ENCODE results near the gene CALN1. TPM values are rescaled to one million over a fixed set of nuclear protein-coding genes. Genes with fewer than 3 reads are reported as not detected.

The CALN1 gene
- total RNA-seq, 1 experiment from 2014 or later, result 0.05 TPM

DNA sequence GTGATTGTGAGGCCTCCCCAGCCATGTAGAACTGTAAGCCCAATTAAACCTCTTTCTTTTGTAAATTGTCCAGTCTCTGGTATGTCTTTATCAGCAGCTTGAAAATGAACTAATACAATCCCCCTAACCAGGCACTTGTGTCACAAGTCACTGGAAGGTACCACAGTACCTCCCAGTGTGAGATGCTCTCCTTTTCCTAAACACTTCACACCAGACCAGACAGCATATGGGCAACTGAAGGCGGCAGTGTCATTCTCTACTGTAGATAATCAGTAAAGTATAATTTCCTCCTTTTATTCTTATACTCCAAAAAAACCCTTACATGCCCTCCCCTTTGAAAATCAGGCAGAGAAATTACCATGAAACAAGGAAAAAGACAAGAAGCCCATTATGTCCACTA, 113.2 kb downstream of the CALN1 start:
- CTCF ChIA-PET, result interaction anchor here (0.7 kb wide), 1 partner anchor 56 kb away, joined by 4 read pairs; no protein-coding TSS in a partner anchor

DNA sequence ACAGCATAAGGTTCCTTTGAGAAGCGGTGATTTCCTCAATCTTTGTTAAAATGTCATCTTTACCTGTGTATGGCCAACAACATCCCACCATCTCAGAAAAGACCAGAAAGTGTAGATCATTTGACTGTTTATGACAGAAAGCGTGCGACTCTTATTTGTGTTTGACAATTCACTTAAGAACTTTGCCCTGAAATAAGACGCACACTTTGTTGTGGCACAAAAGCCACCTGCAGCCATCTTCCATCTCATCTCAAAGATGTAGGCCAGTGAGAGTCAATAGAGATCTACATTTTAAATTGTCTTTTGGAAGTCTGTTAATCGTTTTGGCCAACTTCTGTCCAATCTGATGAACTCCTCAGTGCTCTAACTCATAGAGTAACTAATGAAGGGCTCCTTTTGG, 114.0 kb downstream of the CALN1 start:
- Histone ChIP-seq H3K4me3 (ENCODE audit: low read depth in 2 of 2, low read length in 2 of 2) (no peak overlapping the region), H3K27ac (ENCODE audit: low read length) (no peak overlapping the region), H3K36me3 (ENCODE audit: control insufficient read depth, insufficient read depth, low read length) (no peaks in the 10 kb centered on the region), H3K27me3 (ENCODE audit: control insufficient read depth, insufficient read depth, low read length) (peaks cover 8% of the 10 kb centered on the region), H3K9me3 (ENCODE audit: control insufficient read depth, insufficient read depth, low read depth, low read length) (no peaks in the 10 kb centered on the region), H3K4me1 (ENCODE audit: control insufficient read depth, insufficient read depth, low read length) (no peaks in the 10 kb centered on the region)
- no TSS peak for BruUV-seq (replicated peaks)
- POLR2A ChIA-PET, result no interaction called here
- ATAC-seq (no peak), DNase-seq (ENCODE audit: low read depth, low spot score) (no peak)
- CTCF ChIA-PET, result no interaction called here
- intact Hi-C loops (cut with micrococcal nuclease; ENCODE audit: unreplicated experiment) (no loop called here), in situ Hi-C loops (cut with HindIII; ENCODE audit: low pct_unique_long_range_greater_than_20kb, low sequenced_read_pairs) (no loop called here)
- TF ChIP-seq, protein P1, sequence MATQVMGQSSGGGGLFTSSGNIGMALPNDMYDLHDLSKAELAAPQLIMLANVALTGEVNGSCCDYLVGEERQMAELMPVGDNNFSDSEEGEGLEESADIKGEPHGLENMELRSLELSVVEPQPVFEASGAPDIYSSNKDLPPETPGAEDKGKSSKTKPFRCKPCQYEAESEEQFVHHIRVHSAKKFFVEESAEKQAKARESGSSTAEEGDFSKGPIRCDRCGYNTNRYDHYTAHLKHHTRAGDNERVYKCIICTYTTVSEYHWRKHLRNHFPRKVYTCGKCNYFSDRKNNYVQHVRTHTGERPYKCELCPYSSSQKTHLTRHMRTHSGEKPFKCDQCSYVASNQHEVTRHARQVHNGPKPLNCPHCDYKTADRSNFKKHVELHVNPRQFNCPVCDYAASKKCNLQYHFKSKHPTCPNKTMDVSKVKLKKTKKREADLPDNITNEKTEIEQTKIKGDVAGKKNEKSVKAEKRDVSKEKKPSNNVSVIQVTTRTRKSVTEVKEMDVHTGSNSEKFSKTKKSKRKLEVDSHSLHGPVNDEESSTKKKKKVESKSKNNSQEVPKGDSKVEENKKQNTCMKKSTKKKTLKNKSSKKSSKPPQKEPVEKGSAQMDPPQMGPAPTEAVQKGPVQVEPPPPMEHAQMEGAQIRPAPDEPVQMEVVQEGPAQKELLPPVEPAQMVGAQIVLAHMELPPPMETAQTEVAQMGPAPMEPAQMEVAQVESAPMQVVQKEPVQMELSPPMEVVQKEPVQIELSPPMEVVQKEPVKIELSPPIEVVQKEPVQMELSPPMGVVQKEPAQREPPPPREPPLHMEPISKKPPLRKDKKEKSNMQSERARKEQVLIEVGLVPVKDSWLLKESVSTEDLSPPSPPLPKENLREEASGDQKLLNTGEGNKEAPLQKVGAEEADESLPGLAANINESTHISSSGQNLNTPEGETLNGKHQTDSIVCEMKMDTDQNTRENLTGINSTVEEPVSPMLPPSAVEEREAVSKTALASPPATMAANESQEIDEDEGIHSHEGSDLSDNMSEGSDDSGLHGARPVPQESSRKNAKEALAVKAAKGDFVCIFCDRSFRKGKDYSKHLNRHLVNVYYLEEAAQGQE (IDR thresholded peaks at IDR 0.05; ENCODE audit: insufficient read depth in 1 of 2, low read depth in 2 of 2, low read length in 1 of 2), result no peak
- TF ChIP-seq, protein P2, sequence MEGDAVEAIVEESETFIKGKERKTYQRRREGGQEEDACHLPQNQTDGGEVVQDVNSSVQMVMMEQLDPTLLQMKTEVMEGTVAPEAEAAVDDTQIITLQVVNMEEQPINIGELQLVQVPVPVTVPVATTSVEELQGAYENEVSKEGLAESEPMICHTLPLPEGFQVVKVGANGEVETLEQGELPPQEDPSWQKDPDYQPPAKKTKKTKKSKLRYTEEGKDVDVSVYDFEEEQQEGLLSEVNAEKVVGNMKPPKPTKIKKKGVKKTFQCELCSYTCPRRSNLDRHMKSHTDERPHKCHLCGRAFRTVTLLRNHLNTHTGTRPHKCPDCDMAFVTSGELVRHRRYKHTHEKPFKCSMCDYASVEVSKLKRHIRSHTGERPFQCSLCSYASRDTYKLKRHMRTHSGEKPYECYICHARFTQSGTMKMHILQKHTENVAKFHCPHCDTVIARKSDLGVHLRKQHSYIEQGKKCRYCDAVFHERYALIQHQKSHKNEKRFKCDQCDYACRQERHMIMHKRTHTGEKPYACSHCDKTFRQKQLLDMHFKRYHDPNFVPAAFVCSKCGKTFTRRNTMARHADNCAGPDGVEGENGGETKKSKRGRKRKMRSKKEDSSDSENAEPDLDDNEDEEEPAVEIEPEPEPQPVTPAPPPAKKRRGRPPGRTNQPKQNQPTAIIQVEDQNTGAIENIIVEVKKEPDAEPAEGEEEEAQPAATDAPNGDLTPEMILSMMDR (IDR thresholded peaks at IDR 0.05), result no peak
- TF ChIP-seq SIN3A (IDR thresholded peaks at IDR 0.05; ENCODE audit: borderline replicate concordance, insufficient read depth, low read depth, low read length) (no peak), POLR2AphosphoS5 (IDR thresholded peaks at IDR 0.05; ENCODE audit: low read depth, low read length) (no peak), TCF7L2 (IDR thresholded peaks at IDR 0.05; ENCODE audit: low read depth, low read length) (no peak)

More for the DNA sequence above, 113.2 kb downstream of the CALN1 start:
- DNase-seq (ENCODE audit: low read depth, low spot score) (no peak), ATAC-seq (no peak)
- peaks cover 5% of the 10 kb centered on the region for H3K27me3 ChIP-seq (ENCODE audit: control insufficient read depth, insufficient read depth, low read length)
- in situ Hi-C loops (cut with HindIII; ENCODE audit: low pct_unique_long_range_greater_than_20kb, low sequenced_read_pairs), result no loop called here
- no peak for TF ChIP-seq POLR2AphosphoS5 (IDR thresholded peaks at IDR 0.05; ENCODE audit: low read depth, low read length)
- no peak for TF ChIP-seq SIN3A (IDR thresholded peaks at IDR 0.05; ENCODE audit: borderline replicate concordance, insufficient read depth, low read depth, low read length)
- TF ChIP-seq, protein P1 (IDR thresholded peaks at IDR 0.05; ENCODE audit: insufficient read depth in 1 of 2, low read depth in 2 of 2, low read length in 1 of 2), result no peak
- TF ChIP-seq, protein P2 (IDR thresholded peaks at IDR 0.05), result no peak
- TF ChIP-seq TCF7L2 (IDR thresholded peaks at IDR 0.05; ENCODE audit: low read depth, low read length), result no peak
- intact Hi-C loops (cut with micrococcal nuclease; ENCODE audit: unreplicated experiment), result no loop called here
- no peaks in the 10 kb centered on the region for H3K36me3 ChIP-seq (ENCODE audit: control insufficient read depth, insufficient read depth, low read length)
- no peak overlapping the region for H3K27ac ChIP-seq (ENCODE audit: low read length)
- H3K4me1 ChIP-seq (ENCODE audit: control insufficient read depth, insufficient read depth, low read length), result no peaks in the 10 kb centered on the region
- no peaks in the 10 kb centered on the region for H3K9me3 ChIP-seq (ENCODE audit: control insufficient read depth, insufficient read depth, low read depth, low read length)
- H3K4me3 ChIP-seq (ENCODE audit: low read depth in 2 of 2, low read length in 2 of 2), result no peak overlapping the region
- no TSS peak for BruUV-seq (replicated peaks)
- POLR2A ChIA-PET, result no interaction called here

All from Panc1 (cell line).